Adrenal gland (tissue), 12 donors: ENCODE measurements around the gene SRSF8. TPM values are rescaled to one million over a fixed set of nuclear protein-coding genes. Genes with fewer than 3 reads are reported as not detected.
"Not testable (repeated sequence)": the region's sequence is repeated elsewhere in the genome, so short reads cannot be mapped to it uniquely, and the experiment has no call there.

Experiments
- DNase-seq, 7 donors: peaks; one replicate each; pipeline ENCODE4 v3.0.0-alpha.2; 2019 to 2020
- H3K27ac ChIP-seq, 5 donors: fragments of 200-600 bp; sonication (generic) in 4 of 5; 1 replicate in 3 of 5; 2 replicates in 2 of 5; pipeline versions ENCODE4 v1.5.1 to v1.8.0; 2016 to 2020; ENCODE audit warnings: mild to moderate bottlenecking in 1 of 5
- H3K27me3 ChIP-seq: fragments of 200-600 bp; 2 replicates; pipeline ENCODE4 v1.8.0; 2021
- H3K36me3 ChIP-seq, 2 donors: fragments of 200-600 bp; replicated peaks in 1 of 2; 1 replicate in 1 of 2; 2 replicates in 1 of 2; pipeline versions ENCODE4 v1.5.1 to v1.8.0; 2018 to 2022
- H3K4me1 ChIP-seq, 2 donors: fragments of 200-600 bp; replicated peaks in 1 of 2; 1 replicate in 1 of 2; 2 replicates in 1 of 2; pipeline versions ENCODE4 v1.5.1 to v1.8.0; 2018 to 2021
- H3K4me3 ChIP-seq, 4 donors: fragments of 200-600 bp; sonication (generic) in 3 of 4; one replicate each; pipeline ENCODE4 v1.5.1; 2016 to 2018
- H3K9me3 ChIP-seq, 3 donors: fragments of 200-600 bp; sonication (generic) in 1 of 3; replicated peaks in 1 of 3; 1 replicate in 2 of 3; 2 replicates in 1 of 3; pipeline versions ENCODE4 v1.5.1 to v1.8.0; 2016 to 2021
- POLR2A ChIP-seq, 2 donors: fragments of 450-650 bp; IDR thresholded peaks; one replicate each; pipeline ENCODE4 v1.6.1; 2017; ENCODE audit warnings: antibody characterized with exemption in 2 of 2, mild to moderate bottlenecking in 2 of 2, moderate library complexity in 1 of 2
- WGBS, 4 donors: extraction: QIAGEN DNeasy Blood & Tissue Kit in 2 of 4; methylation state at CpG; one replicate each; pipeline versions ENCODE4 v1.1.5 to v1.1.7; 2013 to 2017; 5-methylcytosine and 5-hydroxymethylcytosine counted together
- intact Hi-C, 2 donors: fragments of 100-400 bp; cut with DNase I; formaldehyde crosslinking; loops; one replicate each; pipeline versions ENCODE4 v1.14.1 to v1.15.0; 2022 to 2023
- polyA plus RNA-seq, 3 donors: library from polyadenylated mRNA; stranded (reverse); fragments of 200-250 nt in 2 of 3; fragments of 350-450 nt in 1 of 3; fragmentation: Illumina TruSeq in 1 of 3; extraction: RNeasy Lipid Tissue Mini Kit (QIAGEN cat#74804) in 1 of 3; gene quantifications; one replicate each; pipeline ENCODE4 v1.2.3, GENCODE V29; 2013 to 2014
- total RNA-seq, 9 donors: library from RNA; depleted of rRNA in 4 of 9; stranded (reverse); fragments of >200 nt in 4 of 9; fragments of 120-200 nt in 1 of 9; fragmentation: NEBNext Ultra II Directional in 1 of 9; extraction: Animal tissue kit (Norgen Biotek cat#: 25700) in 1 of 9; gene quantifications; one replicate each; pipeline versions ENCODE4 v1.1.0 to v1.2.4, GENCODE V29; 2013 to 2023
- TF ChIP-seq, protein P1 (sequence below), 6 experiments: fragments of 450-650 bp in 4 of 6; fragments of 200-600 bp in 2 of 6; sonication (generic) in 1 of 6; IDR thresholded peaks; 1 replicate in 5 of 6; 2 replicates in 1 of 6; pipeline versions ENCODE4 v1.5.1 to v1.8.0; 2016 to 2021; ENCODE audit warnings: antibody characterized with exemption in 6 of 6, mild to moderate bottlenecking in 2 of 6, moderate library complexity in 1 of 6
- donor health status: healthy with polysubstance abuse.
- donor health status: Bipolar disorder and iron deficiency.
- donor health status: DM: yes; HTN: yes; CAD: no.
- donor health status: DM: no; HTN: no; CAD: no.
- donor health status: DM: no; HTN: no; CAD: no.
- donor health status: DM: yes; HTN: yes; CAD: no.

The SRSF8 gene
- total and polyA plus RNA-seq, 12 donors = 20.0 to 60.4 (median 43.6) TPM

DNA sequence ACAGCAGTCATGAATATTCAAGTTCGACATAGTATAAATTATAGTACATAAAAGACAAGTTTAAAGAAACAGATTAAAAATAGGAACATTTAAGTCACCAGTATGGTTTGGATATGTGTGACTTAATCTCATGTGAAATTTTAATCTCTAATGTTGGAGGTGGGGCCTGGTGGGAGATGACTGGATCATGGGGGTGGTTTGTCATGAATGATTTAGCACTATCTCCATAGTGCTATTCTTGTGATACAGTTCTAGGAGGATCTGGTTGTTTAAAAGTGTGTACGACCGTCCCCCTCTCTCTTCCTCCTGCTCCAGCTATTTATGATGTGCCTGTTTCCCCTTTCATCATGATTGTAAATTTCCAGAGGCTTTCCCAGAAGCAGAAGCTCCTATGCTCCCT, 38.4 kb upstream of the SRSF8 start:
- Histone ChIP-seq H3K27ac (no peak overlapping the region), H3K4me3 (no peak overlapping the region), H3K4me1 (no peaks in the 10 kb centered on the region), H3K9me3 (no peaks in the 10 kb centered on the region), H3K27me3 (no peaks in the 10 kb centered on the region), H3K36me3 (no peaks in the 10 kb centered on the region)
- WGBS, 4 donors = 79 to 93% (median 82%) methylated on average over 3 of the region's 3 CpGs
- intact Hi-C loops = no loop called here
- no peak for DNase-seq
- TF ChIP-seq, protein P1, sequence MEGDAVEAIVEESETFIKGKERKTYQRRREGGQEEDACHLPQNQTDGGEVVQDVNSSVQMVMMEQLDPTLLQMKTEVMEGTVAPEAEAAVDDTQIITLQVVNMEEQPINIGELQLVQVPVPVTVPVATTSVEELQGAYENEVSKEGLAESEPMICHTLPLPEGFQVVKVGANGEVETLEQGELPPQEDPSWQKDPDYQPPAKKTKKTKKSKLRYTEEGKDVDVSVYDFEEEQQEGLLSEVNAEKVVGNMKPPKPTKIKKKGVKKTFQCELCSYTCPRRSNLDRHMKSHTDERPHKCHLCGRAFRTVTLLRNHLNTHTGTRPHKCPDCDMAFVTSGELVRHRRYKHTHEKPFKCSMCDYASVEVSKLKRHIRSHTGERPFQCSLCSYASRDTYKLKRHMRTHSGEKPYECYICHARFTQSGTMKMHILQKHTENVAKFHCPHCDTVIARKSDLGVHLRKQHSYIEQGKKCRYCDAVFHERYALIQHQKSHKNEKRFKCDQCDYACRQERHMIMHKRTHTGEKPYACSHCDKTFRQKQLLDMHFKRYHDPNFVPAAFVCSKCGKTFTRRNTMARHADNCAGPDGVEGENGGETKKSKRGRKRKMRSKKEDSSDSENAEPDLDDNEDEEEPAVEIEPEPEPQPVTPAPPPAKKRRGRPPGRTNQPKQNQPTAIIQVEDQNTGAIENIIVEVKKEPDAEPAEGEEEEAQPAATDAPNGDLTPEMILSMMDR (IDR thresholded peaks at IDR 0.05) = no peak
- TF ChIP-seq POLR2A (IDR thresholded peaks at IDR 0.05) = no peak

DNA sequence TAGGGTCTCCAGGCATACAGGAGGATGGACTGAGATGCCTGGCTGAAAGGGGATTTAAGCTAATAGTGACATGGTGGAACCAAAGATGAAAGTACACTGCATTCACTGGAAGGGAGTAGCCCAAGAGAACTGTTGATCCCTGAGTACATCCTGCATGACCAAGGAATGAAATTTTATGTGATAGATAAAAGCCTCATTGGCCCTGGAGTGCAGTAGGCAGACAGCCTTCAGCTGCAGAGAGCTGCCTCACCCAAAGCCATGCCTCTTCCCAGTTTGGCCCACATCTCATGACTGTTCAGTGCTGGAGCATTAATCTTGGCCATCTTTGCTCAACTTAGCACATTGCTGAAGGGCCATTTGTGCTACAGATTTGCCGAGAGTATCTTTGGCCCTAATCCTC, 33.7 kb upstream of the SRSF8 start:
- H3K9me3 ChIP-seq = no peaks in the 10 kb centered on the region

DNA sequence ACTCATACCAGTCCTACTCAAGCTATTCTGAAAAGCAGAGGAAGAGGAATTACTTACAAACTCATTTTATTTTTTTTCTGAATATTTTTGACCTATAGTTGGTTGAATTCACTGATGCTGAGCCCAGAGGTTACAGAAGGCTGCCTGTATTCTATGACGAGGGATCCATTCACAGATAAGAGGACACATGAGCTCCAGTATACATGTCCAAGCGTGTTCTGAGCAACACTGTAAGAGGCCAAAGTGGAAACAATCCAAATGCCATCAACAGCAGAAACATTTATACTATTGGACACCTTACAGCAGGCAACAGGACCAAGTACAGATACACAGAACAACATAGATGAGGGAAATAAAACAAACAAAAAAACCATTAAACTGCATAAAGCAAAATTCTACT, 31.4 kb upstream of the SRSF8 start:
- Histone ChIP-seq H3K27me3 (peaks cover 17% of the 10 kb centered on the region), H3K27ac (no peak overlapping the region), H3K36me3 (no peaks in the 10 kb centered on the region), H3K4me3 (no peak overlapping the region), H3K9me3 (no peaks in the 10 kb centered on the region), H3K4me1 (no peaks in the 10 kb centered on the region)
- TF ChIP-seq, protein P1 (IDR thresholded peaks at IDR 0.05) = no peak
- no peak for TF ChIP-seq POLR2A (IDR thresholded peaks at IDR 0.05)
- intact Hi-C loops = no loop called here
- WGBS, 4 donors = 83 to 92% (median 89%) methylated on average over 2 of the region's 2 CpGs
- DNase-seq = no peak

More for the DNA sequence above, 33.7 kb upstream of the SRSF8 start:
- H3K27ac ChIP-seq = no peak overlapping the region
- peaks cover 17% of the 10 kb centered on the region for H3K27me3 ChIP-seq
- no peaks in the 10 kb centered on the region for H3K36me3 ChIP-seq
- no peak for DNase-seq
- WGBS, 4 donors = 81 to 92% (median 87%) methylated on average over 1 of the region's 1 CpG
- H3K4me3 ChIP-seq = no peak overlapping the region
- H3K4me1 ChIP-seq = no peaks in the 10 kb centered on the region
- TF ChIP-seq, protein P1 (IDR thresholded peaks at IDR 0.05) = no peak
- TF ChIP-seq POLR2A (IDR thresholded peaks at IDR 0.05) = no peak
- intact Hi-C loops = no loop called here

DNA sequence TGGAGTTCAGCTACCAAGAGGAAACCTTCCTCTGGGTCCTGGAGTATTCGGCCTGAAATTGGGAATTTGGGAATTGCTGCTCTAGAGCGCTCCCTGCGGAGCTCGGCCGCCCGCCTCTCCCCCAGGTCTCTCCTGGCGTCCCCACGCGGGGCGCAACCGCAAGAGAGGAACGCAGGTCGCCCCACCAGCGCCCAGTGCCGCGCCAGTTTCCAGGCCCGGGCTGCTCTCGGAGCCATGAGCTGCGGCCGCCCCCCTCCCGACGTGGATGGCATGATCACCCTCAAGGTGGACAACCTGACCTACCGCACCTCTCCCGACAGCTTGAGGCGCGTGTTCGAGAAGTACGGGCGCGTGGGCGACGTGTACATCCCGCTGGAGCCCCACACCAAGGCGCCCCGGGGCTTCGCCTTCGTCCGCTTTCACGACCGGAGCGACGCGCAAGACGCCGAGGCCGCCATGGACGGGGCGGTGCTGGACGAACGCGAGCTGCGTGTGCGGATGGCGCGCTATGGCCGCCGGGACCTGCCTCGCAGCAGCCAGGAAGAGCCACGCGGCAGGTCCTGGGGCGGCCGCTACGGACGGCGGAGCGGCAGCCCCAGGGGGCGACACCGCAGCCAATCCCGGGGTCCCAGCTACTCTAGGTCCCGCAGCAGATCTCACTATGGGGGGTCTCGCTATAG, 29.2 kb upstream of the SRSF8 start:
- intact Hi-C loops, H3K27ac ChIP-seq, H3K4me1 ChIP-seq, H3K9me3 ChIP-seq, H3K36me3 ChIP-seq: not testable (repeated sequence)
- peaks cover 17% of the 10 kb centered on the region for H3K27me3 ChIP-seq
- WGBS, 4 donors = 16 to 28% (median 24%) methylated on average over 22 to 71 of the region's 71 CpGs
- peak overlapping the region in 1 of 4 donors; percentile 36 for H3K4me3 ChIP-seq
- peak in 1 of 7 donors; percentile 26 for DNase-seq

DNA sequence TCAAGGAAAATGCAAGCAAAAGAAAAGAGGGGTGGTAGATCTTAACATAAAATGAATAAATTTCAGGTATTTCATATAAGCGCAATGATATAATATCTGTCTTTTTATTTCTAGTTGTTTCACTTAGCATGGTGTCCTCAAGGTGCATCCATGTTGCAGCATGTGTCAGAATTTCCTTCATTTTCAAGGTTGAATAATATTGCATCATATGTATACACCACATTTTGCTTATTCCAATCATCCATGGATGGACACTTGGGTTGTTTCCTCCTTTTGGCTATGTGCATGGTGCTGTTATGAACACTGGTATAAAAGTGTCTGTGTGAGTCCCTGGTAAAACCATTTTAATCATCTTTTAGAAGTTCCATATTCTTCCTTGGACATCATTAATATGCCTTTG, 24.5 kb upstream of the SRSF8 start:
- 90 to 97% (median 96%) methylated on average over 1 of the region's 1 CpG for WGBS, 4 donors
- no peak overlapping the region for H3K27ac ChIP-seq
- TF ChIP-seq, protein P1 (IDR thresholded peaks at IDR 0.05) = no peak
- no peak for TF ChIP-seq POLR2A (IDR thresholded peaks at IDR 0.05)
- no peak for DNase-seq
- no peaks in the 10 kb centered on the region for H3K36me3 ChIP-seq
- H3K4me1 ChIP-seq = no peaks in the 10 kb centered on the region
- H3K9me3 ChIP-seq = no peaks in the 10 kb centered on the region
- no peak overlapping the region for H3K4me3 ChIP-seq
- intact Hi-C loops = no loop called here
- peaks cover 7% of the 10 kb centered on the region for H3K27me3 ChIP-seq
